DMS 273 treated with DMSO at 0.1 percent for 48 hours (cell line): Measurements from ENCODE around the gene CEP97.
"Not testable (repeated sequence)": the region's sequence is repeated elsewhere in the genome, so short reads cannot be mapped to it uniquely, and the experiment has no call there.

Source experiments
- DNase-seq: peaks from one replicate; lab custom pipeline; 2025; lab: John Stamatoyannopoulos, UW

Gene CEP97

DNA sequence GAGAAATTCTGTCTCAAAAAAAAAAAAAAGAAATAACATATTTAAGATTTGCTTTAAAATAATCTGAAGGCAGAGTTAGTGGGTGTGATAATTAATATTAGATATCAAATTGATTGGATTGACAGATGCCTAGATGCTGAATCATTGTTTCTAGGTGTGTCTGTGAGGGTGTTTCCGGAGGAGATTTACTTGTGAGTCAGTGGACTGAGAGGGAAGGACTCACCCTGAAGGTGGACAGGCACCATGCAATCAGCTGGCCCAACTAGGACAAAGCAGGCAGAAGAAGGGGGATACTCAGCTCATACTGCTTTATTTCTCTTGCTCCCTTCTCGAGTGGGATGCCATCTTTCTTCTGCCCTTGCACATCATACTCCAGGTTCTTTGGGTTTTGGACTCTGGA lies 21.2 kb upstream of the CEP97 start:
- no peak for DNase-seq

DNA sequence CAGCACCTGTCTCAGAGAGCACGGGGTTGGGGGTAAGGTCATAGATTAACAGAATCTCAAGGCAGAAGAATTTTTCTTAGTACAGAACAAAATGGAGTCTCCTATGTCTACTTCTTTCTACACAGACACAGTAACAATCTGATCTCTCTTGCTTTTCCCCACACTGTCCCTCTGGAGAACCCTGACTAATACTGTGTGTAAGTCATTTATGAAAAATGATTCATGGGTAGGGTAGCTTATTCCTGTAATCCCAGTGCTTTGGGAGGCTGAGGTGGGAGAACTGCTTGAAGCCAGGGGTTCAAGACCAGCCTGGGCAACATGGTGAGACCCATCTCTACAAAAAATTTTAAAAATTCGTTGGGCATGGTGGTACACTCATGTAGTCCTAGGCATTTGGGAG lies 19.8 kb upstream of the CEP97 start:
- DNase-seq: not testable (repeated sequence)

DNA sequence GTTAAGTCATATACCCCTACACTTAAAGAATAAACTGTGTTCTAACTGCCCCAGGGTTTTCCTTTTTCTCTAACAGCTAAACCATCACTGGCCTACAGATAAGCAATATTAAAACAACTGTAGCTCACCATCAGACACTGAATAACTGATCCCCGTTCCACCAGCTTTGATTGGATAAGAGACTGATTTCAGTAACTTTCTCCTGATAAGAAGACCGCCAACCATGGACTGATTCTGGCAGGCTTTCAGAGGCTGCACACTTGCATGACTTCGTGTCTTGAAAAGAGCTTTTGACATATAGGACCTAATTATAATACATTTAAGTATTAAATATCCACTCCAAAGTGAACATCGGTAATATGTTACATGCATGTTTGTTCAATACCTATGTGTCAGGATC lies 15.3 kb upstream of the CEP97 start:
- DNase-seq: no peak

DNA sequence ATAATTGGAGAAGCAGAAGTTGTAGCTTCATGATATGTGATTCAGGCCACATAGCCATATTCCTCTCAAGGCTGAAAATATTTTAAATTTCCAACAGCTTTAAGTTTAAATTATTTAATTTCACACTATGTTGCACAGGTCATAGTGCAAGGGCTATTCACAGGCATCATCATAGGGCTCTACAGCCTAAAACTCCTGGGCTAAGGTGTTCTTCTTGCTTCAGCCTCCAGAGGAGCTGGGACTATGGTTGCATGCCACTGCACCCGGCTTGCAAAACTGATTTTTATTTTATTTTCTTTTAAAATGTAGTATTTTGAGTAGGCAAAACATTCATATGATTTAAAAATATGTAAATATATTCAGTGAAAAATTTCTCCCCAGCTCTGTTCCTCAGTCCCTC lies 6.0 kb upstream of the CEP97 start:
- no peak for DNase-seq

DNA sequence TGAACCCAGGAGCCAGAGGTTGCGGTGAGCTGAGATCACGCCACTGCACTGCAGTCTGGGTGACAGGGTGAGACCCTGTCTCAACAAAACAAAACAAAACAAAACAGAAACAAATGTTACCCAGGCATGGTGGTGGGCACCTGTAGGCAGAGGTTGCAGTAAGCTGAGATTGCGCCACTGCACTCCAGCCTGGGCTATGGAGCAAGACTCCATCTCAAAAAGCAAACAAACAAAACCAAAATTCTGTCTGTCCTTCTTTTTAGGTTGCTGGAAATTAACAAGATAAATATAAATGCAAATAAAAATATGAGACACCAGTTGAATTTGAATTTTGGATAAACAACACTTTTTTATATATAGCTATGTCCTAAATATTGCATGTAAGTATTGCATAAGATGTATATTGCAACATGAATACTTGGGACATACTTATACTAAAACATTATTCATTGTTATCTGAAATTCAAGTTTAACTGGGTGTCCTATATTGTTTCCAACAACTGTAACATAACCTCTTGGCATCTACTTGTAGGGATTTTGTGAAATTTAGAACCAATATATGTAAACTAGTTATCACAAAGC lies 4.7 kb upstream of the CEP97 start:
- DNase-seq: no peak

DNA sequence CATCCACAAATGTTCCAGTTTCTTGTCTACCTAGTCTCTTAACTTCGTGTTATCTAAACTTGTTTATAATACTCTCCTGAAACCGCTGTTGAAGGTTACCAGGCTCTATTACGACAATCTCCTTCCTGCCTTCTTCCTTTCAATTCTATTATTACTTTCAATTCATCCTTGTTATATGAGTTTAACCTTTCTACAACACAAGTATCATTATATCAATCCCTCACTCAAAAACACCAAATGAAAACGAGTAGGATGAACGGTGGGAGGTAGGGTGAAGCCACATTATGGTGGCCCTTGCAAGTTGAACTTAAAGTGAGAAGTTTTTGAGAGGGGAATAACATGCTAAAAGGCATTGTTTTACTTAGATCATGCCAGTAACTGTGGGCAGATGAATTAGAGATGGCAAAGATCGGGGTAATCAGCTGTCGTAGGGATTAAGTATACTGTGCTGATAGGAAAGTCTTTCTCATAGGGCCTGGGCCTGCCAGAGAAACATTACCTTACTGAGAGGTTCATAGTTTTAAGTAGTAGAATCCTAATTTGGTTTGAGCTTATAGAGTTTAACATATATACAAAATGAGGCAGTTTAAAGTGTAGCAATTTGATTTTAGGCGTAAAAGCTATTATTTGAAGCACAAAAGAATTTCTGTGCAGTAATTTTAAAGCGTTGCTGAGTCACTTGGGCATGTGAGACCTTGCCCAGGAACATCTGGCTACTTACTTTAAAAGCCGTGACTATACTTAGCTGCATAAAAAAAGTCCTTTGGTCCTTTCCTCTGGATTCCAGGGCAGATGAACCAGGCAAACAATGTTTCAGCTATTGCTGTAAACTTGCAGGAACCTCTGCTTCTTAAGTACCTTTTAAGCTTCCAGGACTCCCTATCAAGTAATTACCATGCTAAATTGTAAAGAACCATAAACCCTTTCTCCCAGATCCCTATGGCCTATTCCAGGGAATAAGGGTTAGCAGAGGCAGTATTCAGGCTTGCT lies 3.3 kb upstream of the CEP97 start:
- peak; percentile 87 for DNase-seq

DNA sequence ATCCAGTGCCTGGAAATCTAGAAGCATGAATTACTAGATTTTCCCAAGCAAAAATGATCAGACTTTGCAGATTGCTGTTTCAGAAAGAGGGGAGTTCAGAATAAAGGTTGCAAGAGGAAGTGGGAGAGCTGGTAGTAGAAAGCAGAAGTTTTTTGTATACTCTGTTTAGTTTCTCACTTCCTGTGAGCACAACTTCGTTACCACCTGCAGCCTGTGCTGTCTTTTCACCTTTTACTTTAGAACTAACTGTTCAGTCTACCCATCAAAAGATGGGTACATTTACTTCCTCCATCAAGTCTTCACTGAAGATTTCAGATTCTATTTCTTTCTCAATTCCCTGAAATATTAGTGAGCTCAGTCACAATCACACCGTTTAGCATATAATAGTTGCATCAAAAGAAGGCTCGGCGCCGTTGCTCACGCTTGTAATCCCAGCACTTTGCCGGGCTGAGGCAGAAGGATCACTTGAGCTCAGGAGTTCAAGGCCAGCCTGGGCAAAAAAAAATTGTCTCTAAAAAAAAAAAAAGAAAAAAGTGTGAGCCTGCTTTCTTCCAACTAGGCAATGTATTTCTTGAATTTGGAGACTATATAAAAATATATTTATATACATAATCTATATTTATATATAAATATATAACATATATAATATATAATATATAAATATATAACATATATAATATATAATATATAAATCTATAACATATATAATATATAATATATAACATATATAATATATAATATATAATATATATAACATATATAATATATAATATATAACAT lies 1.8 kb upstream of the CEP97 start:
- DNase-seq: no peak

DNA sequence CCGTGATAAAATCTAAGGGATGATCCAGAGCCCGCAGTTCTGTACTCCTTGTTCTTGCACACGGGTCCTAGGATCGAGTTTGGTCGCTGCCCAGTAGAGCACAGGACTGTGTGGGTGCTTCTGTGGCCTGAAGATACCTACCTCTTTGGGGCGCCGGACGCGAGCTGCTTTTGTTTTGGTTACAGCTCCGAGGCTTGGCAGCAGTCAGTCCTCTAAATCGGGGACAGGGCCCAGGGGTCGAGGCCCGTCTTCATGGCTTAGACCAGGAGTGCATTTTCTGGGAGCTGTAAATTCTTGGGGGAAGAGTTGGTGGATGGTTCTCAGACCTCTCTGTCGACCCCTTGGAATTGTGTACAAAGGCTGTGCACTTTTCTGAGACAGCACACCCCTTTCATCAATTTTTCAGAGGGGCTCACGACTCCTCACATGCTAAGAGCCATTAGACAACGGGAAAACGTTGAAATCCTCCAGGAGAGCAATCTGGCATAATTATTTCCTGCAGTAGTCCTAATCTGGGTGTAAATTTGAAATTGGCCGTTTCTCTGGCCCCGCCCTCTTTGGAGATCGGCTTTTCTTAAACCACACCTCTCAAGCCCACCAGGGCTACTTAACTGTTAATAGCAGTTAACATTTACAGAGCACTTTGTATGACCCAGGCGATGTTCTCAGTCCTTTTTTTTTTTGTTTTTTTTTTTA lies 928 bp downstream of the CEP97 start:
- no peak for DNase-seq

DNA sequence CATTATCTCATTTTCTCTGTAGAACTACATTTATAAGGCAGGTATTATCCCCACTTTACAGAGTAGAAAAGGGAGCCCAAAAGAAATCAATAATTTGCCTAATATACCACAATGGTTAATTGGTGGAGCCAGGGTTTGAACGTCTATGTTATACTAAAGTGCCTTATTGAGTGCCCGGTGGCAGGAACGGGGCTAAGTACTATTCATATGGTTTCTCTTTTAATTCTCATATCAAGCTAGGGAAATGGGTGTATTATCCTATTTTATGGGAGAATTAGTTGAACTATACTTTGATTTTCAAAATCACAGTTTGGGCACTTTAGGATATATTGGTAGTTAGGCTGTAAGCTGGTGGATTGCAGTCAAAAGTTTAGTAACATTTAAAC lies 1.5 kb downstream of the CEP97 start:
- DNase-seq: no peak

DNA sequence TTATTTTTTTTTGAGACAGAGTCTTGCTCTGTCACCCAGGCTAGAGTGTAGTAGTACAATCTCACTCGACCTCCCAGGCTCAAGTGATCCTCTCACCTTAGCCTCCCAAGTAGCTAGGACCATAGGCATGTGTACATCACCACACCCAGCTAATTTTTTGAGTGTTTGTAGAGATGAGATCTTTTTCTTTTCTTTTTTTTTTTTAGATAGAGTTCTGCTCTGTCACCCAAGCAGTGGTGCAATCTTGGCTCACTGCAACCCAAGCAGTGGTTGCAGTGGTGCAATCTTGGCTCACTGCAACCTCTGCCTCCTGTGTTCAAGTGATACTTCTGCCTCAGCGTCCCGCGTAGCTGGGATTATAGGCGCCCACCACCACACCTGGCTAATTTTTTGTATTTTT lies 5.2 kb downstream of the CEP97 start:
- no peak for DNase-seq

DNA sequence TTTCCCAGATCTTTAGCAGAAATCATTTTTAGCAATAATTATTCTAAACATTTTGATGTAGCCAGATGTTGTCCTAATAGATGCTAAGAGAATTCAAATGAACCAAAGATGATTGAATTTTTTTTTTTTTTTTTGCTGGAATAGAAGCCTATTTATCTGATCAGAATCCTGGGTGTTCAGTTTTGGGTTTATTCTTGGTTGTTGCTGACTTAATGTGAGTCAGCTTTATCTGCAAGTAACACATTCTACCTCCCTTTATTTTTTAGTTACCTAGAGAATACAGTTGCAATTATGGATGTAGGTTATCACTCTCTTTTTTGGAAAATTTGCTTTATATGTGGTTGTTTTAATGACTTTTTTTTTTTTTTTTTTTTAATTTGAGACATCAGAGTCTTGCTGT lies 6.4 kb downstream of the CEP97 start:
- DNase-seq: no peak

DNA sequence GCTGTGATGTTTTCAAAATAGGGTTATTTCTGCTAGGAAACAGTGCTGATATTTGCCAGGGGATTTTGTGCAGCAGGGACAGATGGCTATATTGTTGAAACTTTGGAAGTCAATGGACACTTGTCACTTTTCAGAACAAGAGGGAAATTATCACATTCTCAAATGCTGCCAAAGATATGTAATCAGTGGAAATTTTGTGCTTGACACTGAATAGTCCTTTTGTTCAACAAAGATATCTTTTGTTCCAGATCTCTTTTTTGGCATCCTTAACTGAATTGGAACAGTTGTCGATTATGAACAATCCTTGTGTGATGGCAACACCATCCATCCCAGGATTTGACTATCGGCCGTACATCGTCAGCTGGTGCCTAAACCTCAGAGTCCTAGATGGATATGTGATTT lies 7.8 kb downstream of the CEP97 start:
- DNase-seq: no peak

DNA sequence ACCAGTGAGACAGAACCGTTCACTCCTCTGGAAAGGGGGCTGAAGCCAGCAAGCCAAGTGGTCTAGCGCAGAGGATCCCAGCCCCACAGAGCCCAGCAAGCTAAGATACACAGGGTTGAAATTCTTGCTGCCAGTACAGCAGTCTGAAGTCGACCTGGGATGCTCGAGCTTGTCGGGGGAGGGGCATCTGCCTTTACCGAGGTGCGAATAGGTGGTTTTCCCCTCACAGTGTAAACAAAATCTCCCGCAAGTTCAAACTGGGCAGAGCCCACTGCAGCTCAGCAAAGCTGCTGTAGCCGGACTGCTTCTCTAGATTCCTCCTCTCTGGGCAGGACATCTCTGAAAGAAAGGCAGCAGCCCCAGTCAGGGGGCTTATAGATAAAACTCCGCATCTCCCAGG lies 11.4 kb downstream of the CEP97 start:
- no peak for DNase-seq

DNA sequence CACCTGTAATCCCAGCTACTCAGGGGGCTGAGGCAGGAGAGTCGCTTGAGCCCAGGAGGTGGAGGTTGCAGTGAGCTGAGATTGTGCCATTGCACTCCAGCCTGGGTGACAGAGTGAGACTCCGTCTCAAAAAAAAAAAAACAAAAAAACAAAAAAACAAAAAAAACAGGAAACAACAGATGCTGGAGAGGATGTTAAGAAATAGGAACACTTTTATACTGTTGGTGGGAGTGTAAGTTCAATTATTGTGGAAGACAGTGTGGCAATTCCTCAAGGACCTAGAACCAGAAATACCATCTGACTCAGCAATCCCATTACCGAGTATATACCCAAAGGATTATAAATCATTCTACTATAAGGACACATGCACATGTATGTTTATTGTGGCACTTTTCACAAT lies 17.5 kb downstream of the CEP97 start:
- DNase-seq: not testable (repeated sequence)

DNA sequence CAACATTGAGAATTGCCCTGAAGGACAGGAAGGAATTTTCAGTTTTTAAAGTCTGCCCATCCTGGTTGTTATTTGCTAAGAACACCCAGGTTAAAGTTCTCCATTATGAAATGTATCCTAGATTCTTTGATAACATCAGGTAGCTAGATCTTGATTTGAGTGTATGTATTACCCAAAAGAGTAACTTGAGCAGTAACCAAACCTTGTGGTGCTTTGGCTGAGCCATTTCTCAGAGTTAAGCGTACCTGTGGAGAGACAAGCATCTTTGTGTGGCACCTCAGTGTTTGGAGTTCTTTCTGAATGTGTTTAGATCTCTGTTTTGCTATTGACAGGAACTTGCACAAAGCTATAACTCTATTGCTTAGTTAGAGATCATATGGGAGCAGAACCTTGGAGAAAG lies 20.4 kb downstream of the CEP97 start:
- DNase-seq: no peak

DNA sequence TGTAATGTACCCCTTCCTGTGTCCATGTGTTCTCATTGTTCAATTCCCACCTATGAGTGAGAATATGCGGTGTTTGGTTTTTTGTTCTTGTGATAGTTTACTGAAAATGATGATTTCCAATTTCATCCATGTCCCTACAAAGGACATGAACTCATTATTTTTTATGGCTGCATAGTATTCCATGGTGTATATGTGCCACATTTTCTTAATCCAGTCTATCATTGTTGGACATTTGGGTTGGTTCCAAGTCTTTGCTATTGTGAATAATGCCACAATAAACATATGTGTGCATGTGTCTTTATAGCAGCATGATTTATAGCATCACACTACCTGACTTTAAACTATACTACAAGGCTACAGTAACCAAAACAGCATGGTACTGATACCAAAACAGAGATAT lies 21.5 kb downstream of the CEP97 start:
- DNase-seq: not testable (repeated sequence)

DNA sequence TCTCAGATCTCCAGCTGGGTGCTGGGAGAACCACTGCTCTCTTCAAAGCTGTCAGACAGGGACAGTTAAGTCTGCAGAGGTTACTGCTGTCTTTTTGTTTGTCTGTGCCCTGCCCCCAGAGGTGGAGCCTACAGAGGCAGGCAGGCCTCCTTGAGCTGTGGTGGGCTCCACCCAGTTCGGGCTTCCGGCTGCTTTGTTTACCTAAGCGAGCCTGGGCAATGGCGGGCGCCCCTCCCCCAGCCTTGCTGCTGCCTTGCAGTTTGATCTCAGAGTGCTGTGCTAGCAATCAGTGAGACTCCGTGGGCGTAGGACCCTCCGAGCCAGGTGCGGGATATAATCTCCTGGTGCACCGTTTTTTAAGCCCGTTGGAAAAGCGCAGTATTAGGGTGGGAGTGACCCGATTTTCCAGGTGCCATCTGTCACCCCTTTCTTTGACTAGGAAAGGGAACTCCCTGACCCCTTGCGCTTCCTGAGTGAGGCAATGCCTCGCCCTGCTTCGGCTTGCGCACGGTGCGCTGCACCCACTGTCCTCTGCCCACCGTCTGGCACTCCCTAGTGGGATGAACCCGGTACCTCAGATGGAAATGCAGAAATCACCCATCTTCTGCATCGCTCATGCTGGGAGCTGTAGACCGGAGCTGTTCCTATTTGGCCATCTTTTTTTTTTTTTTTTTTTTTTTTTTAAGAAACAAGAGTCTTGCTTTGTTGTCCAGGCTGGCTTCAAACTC lies 29.1 kb downstream of the CEP97 start:
- not testable (repeated sequence) for DNase-seq

DNA sequence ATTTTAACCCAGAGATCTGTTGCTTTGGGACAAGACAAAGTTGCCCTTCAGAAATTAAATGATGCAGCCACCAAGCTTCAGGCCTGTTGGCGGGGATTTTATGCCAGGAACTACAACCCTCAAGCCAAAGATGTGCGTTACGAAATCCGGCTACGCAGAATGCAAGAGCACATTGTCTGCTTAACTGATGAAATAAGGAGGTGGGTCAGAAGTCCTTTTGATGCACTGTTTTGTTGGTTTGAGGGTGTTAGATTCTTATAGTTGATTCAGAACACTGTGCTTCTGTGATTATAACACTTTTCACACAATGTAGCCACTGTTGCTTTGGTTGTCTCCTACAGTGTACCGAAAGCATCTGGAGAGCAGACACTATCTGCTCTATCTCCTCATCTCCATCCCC lies 33.8 kb downstream of the CEP97 start:
- no peak for DNase-seq

DNA sequence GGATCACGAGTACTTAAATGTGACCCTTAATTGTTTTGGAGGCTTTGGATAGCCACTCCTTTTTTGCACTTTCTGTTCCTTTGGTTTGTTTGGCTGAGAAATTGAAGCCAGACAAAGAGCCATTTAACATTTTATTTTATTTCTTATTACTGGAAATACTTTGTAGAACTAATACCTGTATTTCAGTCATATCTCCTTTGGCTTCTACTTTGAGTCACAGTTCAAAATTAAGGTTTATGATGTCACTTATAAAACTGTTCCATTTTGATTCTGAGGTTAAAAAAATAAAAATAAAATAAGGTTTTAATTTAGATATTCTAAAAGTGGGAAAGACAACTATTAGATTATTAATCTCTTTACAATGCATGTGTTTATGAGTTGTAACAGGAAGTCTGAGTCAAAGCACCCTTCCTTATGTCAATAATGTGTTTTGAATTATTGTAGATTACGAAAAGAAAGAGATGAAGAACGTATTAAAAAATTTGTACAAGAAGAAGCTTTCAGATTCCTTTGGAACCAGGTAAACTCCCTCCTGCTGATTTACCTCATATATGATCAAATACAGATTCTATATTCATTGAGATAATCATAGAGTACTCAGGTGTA lies 37.7 kb downstream of the CEP97 start:
- DNase-seq: no peak

DNA sequence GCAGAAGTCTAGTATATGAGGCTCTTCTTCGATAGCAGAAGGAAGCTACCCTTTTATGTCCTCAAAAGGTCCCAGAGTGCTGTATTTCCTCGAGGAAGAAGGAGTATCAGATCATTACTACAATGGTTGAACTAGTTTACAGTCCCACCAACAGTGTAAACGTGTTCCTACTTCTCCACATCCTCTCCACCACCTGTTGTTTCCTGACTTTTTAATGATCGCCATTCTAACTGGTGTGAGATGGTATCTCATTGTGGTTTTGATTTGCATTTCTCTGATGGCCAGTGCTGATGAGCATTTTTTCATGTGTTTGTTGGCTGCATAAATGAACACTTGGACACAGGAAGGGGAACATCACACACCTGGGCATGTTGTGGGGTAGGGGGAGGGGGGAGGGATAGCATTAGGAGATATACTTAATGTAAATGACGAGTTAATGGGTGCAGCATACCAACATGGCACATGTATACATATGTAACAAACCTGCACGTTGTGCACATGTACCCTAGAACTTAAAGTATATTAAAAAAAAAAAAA lies 53.4 kb downstream of the CEP97 start:
- DNase-seq: not testable (repeated sequence)
